Suprapubic skin (tissue), 3 donors: ENCODE measurements around the gene MOB3B.

Source experiments
- CTCF ChIP-seq, 2 donors: fragments of 200-600 bp in 1 of 2; fragments of 450-650 bp in 1 of 2; sonication (generic) in 1 of 2; IDR thresholded peaks; one replicate each; pipeline ENCODE4 v1.5.1; 2016 to 2019; ENCODE audit warnings: antibody characterized with exemption in 2 of 2, mild to moderate bottlenecking in 1 of 2, moderate library complexity in 1 of 2
- EP300 ChIP-seq: sonication (generic); formaldehyde crosslinking; IDR thresholded peaks from one replicate; pipeline ENCODE4 v1.6.1; 2017; ENCODE audit warnings: antibody characterized with exemption

GRCh38 chr9:27565696-27566095, 36.1 kb upstream of the MOB3B start:
- TF ChIP-seq CTCF (IDR thresholded peaks at IDR 0.05): no peak
- no peak for TF ChIP-seq EP300
